ENCODE data around the gene EXD2.

DNA sequence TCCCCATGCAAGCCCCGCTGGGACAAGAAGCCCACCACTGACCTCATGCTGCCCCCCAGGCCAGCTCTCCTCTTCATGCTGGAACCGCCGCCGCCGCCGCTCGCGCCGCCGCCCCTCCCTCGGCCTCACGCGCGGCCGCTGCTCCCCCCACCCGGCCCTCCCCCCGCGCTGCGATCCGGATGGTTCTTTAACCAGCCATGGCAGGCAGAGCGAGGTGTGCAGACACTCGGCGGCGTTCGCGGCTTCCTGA lies 38.5 kb upstream of the EXD2 start, which contains the start of gene DCAF5:
- TF ChIP-seq, protein P1, sequence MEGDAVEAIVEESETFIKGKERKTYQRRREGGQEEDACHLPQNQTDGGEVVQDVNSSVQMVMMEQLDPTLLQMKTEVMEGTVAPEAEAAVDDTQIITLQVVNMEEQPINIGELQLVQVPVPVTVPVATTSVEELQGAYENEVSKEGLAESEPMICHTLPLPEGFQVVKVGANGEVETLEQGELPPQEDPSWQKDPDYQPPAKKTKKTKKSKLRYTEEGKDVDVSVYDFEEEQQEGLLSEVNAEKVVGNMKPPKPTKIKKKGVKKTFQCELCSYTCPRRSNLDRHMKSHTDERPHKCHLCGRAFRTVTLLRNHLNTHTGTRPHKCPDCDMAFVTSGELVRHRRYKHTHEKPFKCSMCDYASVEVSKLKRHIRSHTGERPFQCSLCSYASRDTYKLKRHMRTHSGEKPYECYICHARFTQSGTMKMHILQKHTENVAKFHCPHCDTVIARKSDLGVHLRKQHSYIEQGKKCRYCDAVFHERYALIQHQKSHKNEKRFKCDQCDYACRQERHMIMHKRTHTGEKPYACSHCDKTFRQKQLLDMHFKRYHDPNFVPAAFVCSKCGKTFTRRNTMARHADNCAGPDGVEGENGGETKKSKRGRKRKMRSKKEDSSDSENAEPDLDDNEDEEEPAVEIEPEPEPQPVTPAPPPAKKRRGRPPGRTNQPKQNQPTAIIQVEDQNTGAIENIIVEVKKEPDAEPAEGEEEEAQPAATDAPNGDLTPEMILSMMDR (IDR thresholded peaks at IDR 0.05; ENCODE audit: insufficient read depth, low read length), result no peak
- TF ChIP-seq POLR2AphosphoS5 (IDR thresholded peaks at IDR 0.05; ENCODE audit: low read depth), result 0 out of 2 replicates have a peak, but pooled peaks have one; percentile 22
- no peak for TF ChIP-seq GABPA (IDR thresholded peaks at IDR 0.05; ENCODE audit: low read depth)
- TF ChIP-seq, protein P2, sequence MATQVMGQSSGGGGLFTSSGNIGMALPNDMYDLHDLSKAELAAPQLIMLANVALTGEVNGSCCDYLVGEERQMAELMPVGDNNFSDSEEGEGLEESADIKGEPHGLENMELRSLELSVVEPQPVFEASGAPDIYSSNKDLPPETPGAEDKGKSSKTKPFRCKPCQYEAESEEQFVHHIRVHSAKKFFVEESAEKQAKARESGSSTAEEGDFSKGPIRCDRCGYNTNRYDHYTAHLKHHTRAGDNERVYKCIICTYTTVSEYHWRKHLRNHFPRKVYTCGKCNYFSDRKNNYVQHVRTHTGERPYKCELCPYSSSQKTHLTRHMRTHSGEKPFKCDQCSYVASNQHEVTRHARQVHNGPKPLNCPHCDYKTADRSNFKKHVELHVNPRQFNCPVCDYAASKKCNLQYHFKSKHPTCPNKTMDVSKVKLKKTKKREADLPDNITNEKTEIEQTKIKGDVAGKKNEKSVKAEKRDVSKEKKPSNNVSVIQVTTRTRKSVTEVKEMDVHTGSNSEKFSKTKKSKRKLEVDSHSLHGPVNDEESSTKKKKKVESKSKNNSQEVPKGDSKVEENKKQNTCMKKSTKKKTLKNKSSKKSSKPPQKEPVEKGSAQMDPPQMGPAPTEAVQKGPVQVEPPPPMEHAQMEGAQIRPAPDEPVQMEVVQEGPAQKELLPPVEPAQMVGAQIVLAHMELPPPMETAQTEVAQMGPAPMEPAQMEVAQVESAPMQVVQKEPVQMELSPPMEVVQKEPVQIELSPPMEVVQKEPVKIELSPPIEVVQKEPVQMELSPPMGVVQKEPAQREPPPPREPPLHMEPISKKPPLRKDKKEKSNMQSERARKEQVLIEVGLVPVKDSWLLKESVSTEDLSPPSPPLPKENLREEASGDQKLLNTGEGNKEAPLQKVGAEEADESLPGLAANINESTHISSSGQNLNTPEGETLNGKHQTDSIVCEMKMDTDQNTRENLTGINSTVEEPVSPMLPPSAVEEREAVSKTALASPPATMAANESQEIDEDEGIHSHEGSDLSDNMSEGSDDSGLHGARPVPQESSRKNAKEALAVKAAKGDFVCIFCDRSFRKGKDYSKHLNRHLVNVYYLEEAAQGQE (IDR thresholded peaks at IDR 0.05; ENCODE audit: insufficient replicate concordance, low read depth), result no peak
